KOPT-K1 (cell line): ENCODE data around the gene BAIAP3.
A peak's percentile ranks its signal among the peaks of the same experiment; 100 is the strongest.

Experiments
- H3K27ac ChIP-seq: fragments of 200-600 bp; sonication (generic); 2 replicates; pipeline ENCODE4 v1.5.1; 2016; ENCODE audit warnings: antibody characterized with exemption, mild to moderate bottlenecking, low read depth, low read length; ENCODE audit not compliant: poor library complexity, severe bottlenecking
- H3K36me3 ChIP-seq: fragments of 200-600 bp; sonication (generic); 2 replicates; pipeline ENCODE4 v1.5.1; 2017; ENCODE audit warnings: antibody characterized with exemption, mild to moderate bottlenecking, low read length, moderate library complexity; ENCODE audit not compliant: insufficient read depth
- H3K9me3 ChIP-seq: fragments of 200-600 bp; sonication (generic); 2 replicates; pipeline ENCODE4 v1.5.1; 2017; ENCODE audit warnings: antibody characterized with exemption, low read length, mild to moderate bottlenecking; ENCODE audit not compliant: insufficient read depth, poor library complexity, severe bottlenecking

The BAIAP3 gene

DNA sequence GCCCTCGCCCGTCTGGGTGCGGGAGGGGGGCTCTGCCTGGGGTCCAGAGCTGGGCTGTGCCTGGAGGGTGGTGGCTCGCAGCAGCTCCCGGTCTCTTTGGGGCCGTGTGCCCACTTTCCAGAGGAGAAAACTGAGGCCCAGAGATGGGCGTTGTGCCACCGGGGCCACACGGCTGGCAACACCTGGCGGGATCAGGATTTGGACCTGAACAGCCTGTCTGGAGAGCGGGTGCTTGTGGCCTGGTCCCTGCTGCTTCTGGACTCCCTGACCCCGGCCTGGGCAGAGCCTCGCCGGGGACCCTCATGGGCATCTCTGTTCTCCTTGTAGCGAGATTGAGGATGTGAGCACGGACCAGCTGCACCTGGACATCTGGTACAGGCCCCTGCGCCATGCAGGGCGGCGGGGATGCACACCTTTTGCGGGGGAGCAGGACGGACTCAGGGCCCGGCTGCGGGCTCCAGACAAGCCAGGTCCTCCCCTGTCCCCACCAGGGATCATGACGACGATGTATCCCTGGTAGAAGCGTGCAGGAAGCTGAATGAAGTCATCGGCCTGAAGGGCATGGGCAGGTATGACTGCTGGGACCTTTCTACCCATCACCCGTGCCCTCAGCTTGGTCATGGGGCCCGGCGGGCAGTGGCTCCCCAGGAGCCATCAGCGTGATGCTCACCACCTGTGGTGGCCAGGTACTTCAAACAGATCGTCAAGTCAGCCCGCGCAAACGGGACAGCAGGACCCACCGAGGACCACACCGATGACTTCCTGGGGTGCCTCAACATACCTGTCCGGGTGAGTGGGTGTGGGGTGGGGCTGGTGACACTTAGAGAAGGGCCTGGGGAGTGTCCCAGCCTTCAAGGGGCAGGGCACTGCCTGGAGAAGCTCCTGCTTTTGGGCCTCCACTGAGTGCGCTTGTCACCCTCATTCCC, 8.3 kb downstream of the BAIAP3 start:
- H3K27ac ChIP-seq, result peak overlapping the region; percentile 46
- no peaks in the 10 kb centered on the region for H3K9me3 ChIP-seq
- H3K36me3 ChIP-seq, result no peaks in the 10 kb centered on the region

DNA sequence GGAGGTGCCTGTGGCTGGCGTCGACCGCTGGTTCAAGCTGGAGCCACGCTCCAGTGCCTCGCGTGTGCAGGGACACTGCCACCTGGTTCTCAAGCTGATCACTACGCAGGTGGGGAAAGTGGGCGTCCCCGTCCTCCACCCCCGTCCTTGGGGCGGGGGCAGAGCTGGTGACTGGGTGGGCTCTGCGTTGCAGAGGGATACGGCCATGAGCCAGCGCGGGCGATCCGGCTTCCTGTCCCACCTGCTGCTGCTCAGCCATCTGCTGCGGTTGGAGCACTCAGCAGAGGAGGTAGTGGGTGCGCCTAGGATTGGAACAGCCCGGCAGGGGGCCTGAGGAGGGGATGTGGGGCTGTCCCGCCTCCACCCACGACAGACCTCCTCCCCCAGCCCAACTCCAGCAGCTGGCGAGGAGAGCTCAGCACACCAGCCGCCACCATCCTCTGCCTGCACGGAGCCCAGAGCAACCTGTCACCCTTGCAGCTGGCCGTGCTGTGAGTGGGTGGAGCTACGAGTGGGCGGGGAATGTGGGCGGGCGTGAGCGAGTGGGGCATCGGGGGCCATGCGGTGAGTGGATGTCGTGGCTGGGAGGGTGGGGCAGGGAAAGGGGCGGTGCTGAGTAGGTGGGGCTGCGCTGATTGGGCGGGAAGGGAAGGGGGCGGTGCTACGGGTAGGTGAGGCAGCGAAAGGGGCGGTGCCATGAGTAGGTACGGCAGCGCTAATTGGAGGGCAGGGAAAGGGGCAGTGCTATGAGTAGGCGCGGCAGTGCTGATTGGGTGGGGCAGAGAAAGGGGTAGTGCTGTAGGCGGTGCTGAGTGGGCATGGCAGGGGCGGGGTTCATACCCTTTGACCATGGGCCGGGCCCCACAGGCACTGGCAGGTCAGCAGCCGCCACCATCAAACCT, 9.3 kb downstream of the BAIAP3 start:
- H3K36me3 ChIP-seq, result no peaks in the 10 kb centered on the region; the same call in 1 of the 2 replicates
- no peaks in the 10 kb centered on the region for H3K9me3 ChIP-seq
- peak overlapping the region; percentile 46 for H3K27ac ChIP-seq

DNA sequence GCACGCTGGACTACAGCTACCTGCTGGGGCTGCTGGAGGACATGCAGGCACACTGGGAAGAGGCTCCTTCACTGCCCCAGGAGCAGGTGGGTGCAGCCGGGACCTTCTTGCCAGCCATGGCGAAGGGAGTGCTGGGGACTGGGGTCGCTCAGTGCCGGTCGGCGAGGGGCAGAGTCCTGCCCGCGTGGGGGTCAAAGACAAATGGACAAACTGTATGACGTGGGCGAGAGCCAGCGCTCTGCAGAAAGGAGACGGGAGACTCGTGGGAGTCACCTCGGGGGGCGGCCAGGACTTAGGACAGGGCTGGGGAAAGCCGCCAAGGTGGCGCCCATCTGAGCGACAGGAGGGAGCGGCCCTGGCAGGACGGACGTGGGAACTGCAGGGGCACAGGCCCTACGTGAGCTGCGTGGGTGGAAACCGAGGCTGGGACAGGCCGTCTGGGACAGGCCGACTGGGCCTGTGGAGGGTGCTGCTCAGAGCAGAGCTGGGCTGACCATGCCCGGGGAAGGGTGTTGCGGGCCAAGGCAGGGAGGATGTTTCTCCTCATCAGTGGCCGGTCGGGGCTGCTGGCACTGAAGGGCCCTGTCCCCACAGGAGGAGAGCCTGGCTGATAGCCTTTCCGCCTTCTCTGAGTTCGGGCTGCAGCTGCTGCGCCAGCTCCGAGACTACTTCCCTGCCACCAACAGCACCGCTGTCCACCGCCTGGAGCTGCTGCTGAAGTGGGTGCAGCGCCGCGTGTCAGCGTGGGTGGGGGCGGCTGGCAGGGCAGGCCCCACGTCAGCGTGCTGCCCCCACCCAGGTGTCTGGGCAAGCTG, 10.2 kb downstream of the BAIAP3 start:
- no peaks in the 10 kb centered on the region for H3K9me3 ChIP-seq
- no peak overlapping the region for H3K27ac ChIP-seq
- peaks cover 4% of the 10 kb centered on the region; the same call in 1 of the 2 replicates for H3K36me3 ChIP-seq

DNA sequence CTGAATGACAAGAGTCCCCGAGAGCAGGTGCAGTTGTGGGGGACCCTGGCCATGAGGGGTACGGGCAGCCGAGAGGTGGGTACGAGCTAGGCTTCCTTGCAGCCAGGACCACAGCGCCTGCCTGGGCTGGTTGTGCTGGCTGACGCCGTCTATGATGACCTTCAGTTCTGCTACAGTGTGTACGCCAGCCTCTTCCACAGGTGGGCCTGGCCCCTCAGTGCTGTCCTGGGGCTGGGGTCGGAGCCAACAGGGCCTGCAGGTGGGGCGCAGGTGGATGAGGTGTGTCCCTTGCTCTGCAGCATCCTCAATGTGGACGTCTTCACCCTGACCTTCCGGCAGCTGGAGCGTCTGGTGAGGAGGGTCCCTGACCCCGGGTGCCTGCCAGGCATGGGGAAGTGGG, 11.1 kb downstream of the BAIAP3 start:
- H3K27ac ChIP-seq, result no peak overlapping the region

DNA sequence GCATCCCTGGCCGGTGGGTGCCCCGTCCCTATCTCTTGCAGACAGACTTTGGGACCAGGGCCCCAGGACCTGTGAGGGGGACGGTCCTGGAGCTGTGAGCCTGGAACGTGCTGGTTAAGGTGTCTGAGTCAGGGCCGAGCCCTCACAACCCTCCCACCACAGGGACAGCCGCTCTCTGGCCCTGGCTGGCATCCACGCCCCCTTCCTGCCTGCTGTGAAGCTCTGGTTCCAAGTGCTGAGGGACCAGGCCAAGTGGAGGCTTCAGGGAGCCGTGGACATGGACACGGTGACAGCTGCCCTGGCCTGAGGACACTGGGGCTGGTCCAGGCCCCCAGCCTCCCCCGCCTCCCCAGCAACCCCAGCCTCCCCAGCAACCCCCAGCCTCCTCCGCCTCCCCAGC, 11.6 kb downstream of the BAIAP3 start:
- Histone ChIP-seq H3K9me3 (no peaks in the 10 kb centered on the region), H3K27ac (no peak overlapping the region), H3K36me3 (peaks cover 18% of the 10 kb centered on the region; the same call in 1 of the 2 replicates)

More for the DNA sequence above, 11.1 kb downstream of the BAIAP3 start:
- H3K9me3 ChIP-seq, result no peaks in the 10 kb centered on the region
- peaks cover 12% of the 10 kb centered on the region; the same call in 1 of the 2 replicates for H3K36me3 ChIP-seq

DNA sequence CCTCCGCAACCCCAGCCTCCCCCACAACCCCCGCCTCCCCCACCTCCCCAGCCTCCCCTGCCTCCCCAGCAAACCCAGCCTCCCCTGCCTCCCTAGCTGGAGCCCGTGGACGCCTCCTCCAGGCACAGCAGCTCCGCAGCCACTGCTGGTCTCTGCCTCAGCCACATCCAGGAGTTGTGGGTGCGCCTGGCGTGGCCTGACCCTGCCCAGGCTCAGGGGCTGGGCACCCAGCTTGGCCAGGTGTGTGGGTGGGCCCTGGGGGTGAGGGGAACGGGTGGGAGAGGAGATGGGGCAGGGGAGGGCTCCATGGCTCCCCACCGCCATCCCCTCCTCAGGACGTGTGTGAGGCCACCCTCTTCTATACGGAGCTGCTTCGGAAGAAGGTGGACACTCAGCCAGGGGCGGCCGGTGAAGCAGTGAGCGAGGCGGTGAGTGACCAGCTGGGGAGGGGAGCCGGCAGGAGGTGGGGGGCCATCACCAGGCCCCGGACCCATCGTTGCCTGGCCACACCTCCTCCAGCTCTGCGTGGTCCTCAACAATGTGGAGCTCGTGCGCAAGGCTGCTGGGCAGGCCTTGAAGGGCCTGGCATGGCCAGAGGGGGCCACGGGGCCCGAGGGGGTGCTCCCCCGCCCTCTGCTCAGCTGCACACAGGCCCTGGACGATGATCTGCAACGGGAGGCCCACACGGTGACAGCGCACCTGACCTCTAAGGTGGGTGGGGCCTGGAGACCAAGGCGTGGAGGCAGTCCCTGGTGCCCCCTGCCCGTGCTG, 12.4 kb downstream of the BAIAP3 start:
- Histone ChIP-seq H3K27ac (no peak overlapping the region), H3K36me3 (peaks cover 23% of the 10 kb centered on the region; the same call in 1 of the 2 replicates), H3K9me3 (no peaks in the 10 kb centered on the region)

DNA sequence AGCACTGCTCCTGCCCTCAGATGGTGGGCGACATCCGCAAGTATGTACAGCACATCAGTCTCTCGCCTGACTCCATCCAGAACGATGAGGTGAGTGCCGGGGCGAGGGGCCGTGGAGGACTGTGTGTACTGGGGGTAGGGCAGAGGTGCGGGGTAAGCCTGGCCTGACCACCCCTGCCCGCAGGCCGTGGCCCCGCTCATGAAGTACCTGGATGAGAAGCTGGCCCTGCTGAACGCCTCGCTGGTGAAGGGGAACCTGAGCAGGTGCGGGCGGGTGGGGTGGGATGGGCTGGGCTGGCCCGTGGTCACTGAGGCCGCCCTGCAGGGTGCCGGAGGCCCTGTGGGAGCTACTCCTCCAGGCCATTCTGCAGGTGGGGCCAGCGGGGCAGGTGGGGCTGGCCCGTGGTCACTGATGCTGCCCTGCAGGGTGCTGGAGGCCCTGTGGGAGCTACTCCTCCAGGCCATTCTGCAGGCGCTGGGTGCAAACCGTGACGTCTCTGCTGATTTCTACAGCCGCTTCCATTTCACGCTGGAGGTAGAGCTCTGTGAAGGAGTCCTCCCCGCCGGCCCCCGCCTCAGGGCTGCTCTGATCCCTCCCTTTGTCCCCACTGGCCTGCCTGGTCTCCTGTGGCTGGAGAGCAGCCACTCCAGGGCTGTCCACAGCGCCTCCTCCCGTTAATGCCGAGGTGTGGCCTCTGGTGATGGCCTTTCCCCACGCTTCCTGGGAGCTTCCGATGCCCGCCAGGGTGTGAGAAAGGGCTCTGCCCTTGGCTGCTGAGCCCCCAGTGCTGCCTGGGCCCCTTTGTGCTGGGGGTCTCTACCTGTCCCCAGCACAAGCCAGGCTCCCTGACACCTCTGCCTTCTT, 13.2 kb downstream of the BAIAP3 start:
- Histone ChIP-seq H3K27ac (no peak overlapping the region), H3K9me3 (no peaks in the 10 kb centered on the region), H3K36me3 (peaks cover 23% of the 10 kb centered on the region; the same call in 1 of the 2 replicates)

DNA sequence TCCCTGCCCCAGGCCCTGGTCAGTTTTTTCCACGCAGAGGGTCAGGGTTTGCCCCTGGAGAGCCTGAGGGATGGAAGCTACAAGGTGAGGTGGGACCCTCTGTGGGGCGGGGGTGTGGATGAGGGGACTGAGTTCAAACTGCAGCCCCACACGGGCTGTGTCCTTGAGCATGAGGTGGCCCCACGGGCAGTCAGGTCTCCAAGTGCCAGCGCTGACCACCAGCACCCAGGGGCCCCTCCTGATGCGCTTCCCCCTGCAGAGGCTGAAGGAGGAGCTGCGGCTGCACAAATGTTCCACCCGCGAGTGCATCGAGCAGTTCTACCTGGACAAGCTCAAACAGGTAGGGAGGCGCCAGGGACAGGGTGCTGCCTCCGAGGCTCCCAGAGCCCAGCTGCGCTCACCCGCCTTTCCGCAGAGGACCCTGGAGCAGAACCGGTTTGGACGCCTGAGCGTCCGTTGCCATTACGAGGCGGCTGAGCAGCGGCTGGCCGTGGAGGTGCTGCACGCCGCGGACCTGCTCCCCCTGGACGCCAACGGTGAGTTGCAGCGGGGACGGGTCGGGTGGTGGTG, 13.9 kb downstream of the BAIAP3 start:
- H3K36me3 ChIP-seq, result peaks cover 23% of the 10 kb centered on the region; the same call in 1 of the 2 replicates
- H3K9me3 ChIP-seq, result no peaks in the 10 kb centered on the region

DNA sequence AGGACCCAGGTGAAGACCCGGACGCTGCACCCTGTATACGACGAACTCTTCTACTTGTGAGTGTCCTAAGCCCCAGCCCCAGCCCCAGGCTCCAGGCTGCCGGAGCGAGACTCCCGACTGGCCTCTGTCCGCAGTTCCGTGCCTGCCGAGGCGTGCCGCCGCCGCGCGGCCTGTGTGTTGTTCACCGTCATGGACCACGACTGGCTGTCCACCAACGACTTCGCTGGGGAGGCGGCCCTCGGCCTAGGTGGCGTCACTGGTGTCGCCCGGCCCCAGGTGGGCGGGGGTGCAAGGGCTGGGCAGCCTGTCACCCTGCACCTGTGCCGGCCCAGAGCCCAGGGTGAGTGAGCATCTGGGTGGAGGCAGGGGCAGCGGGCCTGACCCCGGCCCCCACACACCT, 14.5 kb downstream of the BAIAP3 start:
- no peak overlapping the region for H3K27ac ChIP-seq
- peaks cover 23% of the 10 kb centered on the region; the same call in 1 of the 2 replicates for H3K36me3 ChIP-seq
- no peaks in the 10 kb centered on the region for H3K9me3 ChIP-seq

More for the DNA sequence above, 13.9 kb downstream of the BAIAP3 start:
- H3K27ac ChIP-seq, result no peak overlapping the region

DNA sequence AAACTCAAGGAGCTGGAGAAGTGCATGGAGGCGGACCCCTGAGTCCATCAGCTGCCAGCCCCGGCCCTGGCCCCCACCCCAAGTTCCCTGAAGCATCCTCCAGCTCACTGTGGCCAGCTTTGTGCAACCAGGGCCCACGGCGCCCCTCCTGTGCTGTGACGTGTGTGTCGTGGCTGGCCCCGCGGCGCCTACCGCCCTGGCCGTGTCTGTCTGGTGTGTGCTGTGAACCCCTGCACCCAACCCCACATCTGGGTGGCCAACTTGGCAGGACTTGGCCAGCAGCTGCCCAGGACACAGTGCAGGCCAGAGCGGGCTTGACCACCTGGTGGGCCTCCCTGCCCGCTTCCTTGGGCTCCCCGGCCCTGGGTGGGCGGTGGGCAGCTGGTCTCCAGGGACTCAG, 15.0 kb downstream of the BAIAP3 start:
- H3K9me3 ChIP-seq, result no peaks in the 10 kb centered on the region
- no peak overlapping the region for H3K27ac ChIP-seq
- H3K36me3 ChIP-seq, result peaks cover 23% of the 10 kb centered on the region; the same call in 1 of the 2 replicates

DNA sequence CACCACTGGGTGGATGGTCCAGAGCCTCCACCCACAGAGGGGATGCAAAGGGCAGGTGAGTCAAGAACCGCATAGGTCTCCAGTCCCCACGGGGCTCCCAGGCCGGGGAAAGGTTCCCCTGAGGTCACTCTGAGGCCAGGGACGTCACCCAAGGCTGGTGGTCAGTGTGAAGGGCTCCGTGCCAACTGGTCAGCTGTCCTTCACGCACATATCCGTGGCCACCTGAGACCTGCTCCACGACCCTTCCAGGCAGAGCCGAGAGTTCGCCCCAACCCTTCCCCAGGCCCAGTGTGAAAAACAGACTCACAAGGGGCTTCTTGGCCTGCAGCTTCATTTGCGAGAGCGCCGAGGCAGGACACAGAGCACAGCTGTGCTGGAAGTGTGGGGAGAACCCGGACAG, 15.5 kb downstream of the BAIAP3 start:
- Histone ChIP-seq H3K27ac (no peak overlapping the region), H3K36me3 (peaks cover 23% of the 10 kb centered on the region; the same call in 1 of the 2 replicates), H3K9me3 (no peaks in the 10 kb centered on the region)

DNA sequence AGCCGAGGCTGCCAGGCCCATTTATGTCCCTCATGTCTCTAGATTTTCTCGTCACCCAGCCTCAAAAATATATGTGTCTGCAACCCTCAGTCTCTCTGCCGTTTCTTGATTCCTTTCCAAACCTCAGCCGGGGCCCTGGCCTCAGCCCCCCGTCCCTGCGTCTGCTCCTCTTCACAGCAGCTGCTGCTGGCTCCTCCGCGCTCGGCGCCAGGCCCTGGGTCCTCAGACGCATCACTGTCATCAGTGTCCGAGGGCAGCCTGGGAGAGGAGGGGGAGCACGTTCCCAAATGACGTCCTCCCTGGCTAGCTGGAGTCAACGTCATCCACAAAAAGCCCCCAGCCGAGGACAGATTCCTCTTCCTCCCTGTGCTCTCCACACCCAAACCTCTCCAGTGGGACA, 15.9 kb downstream of the BAIAP3 start:
- H3K27ac ChIP-seq, result no peak overlapping the region
- H3K9me3 ChIP-seq, result no peaks in the 10 kb centered on the region
- peaks cover 23% of the 10 kb centered on the region; the same call in 1 of the 2 replicates for H3K36me3 ChIP-seq

DNA sequence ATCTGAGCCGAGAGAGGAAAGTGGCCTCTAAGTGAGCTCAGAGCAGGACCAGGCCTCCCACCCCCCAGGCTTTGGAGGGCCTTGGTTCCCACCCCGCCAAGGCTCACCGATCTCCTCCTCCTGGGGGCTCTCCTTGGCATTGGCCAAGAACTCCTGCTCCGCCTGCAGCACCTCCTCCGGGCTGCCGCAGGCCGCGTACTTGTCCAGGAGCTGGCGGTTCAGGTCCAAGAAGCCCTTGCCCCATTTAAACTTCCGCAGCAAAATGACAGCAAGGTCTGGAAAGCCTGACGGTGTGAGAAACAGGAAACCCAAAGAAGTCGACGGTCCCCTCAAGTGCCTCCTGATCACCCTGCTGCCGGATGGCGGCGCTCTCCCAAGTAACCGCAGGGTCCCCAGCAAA, 16.5 kb downstream of the BAIAP3 start:
- Histone ChIP-seq H3K9me3 (no peaks in the 10 kb centered on the region), H3K27ac (no peak overlapping the region), H3K36me3 (peaks cover 23% of the 10 kb centered on the region; the same call in 1 of the 2 replicates)
